Muscle of leg (tissue), 11 donors: ENCODE measurements around the gene PAQR5. TPM values are rescaled to one million over a fixed set of nuclear protein-coding genes. Genes with fewer than 3 reads are reported as not detected.

ENCODE experiments used
- DNase-seq: peaks from one replicate; pipeline ENCODE4 v3.0.0; 2013
- H3K27ac ChIP-seq: one replicate; pipeline ENCODE4 v1.5.1; 2013; ENCODE audit warnings: mild to moderate bottlenecking, low read length, control low read depth
- H3K27me3 ChIP-seq: one replicate; pipeline ENCODE4 v1.6.1; 2013; ENCODE audit warnings: low read length; ENCODE audit not compliant: control insufficient read depth, insufficient read depth
- H3K36me3 ChIP-seq: one replicate; pipeline ENCODE4 v1.6.1; 2013; ENCODE audit warnings: low read length; ENCODE audit not compliant: control insufficient read depth, insufficient read depth
- H3K4me1 ChIP-seq: one replicate; pipeline ENCODE4 v1.6.1; 2013; ENCODE audit warnings: low read length; ENCODE audit not compliant: control insufficient read depth, insufficient read depth
- H3K4me3 ChIP-seq: one replicate; pipeline ENCODE4 v1.5.1; 2013; ENCODE audit warnings: low read length, control low read depth
- H3K9me3 ChIP-seq: replicated peaks from 2 replicates; pipeline ENCODE4 v1.6.1; 2013; ENCODE audit warnings: low read depth, low read length; ENCODE audit not compliant: control insufficient read depth
- WGBS: methylation state at CpG from one replicate; pipeline ENCODE4 v1.1.5; 2013; ENCODE audit warnings: missing lambda C conversion rate; ENCODE audit not compliant: insufficient coverage; 5-methylcytosine and 5-hydroxymethylcytosine counted together
- polyA plus RNA-seq, 8 donors: library from polyadenylated mRNA; unstranded; fragments of 120-200 nt; gene quantifications; one replicate each; pipeline versions ENCODE4 v1.2.1 to v1.2.3, GENCODE V29; 2013; ENCODE audit warnings: inconsistent platforms in 1 of 8, low replicate concordance in 1 of 8; ENCODE audit not compliant: insufficient read length in 8 of 8, insufficient read depth in 1 of 8
- total RNA-seq: library from RNA; stranded (reverse); fragments of 120-200 nt; gene quantifications from one replicate; pipeline ENCODE4 v1.2.4, GENCODE V29; 2013

PAQR5 gene
- total and polyA plus RNA-seq, 9 donors = 0.11 to 0.83 (median 0.33) TPM

DNA sequence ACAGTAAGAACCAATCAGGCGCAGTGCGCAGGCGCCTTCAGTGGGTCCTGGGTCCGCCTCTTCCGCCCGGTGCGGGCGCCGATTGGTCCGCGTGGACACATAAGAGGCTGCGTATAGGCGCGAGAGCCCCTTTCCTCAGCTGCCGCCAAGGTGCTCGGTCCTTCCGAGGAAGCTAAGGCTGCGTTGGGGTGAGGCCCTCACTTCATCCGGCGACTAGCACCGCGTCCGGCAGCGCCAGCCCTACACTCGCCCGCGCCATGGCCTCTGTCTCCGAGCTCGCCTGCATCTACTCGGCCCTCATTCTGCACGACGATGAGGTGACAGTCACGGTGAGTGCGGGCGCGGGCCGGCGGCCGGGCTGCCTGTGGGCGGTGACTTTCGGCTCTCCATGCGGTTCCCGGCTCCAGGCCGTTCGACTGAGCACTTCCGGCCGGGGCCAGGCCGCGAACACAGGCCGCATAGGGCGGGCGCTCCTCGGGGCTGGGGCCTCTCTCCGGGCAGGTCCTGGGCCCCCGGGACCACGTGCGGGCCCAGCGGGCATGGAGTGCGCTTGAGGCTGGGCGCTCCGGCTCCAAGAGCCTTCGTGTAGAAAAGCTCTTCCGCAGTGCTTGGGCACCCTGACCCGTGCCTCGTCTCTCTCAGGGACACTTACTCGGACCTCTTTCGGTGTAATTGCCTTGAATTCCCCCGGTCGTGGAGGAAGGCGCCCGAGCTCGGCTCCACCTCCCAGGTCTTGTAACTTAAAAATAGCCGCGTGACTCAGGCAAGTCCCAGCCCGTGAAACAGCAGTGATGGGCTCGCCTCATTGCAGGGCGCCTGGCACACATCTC lies 154.2 kb downstream of the PAQR5 start, which contains the start of gene RPLP1:
Gene RPLP1, plus strand, starts transcription at position 127 of the 830 bp plus-strand sequence. Its CDS starts 131 bp downstream, at position 258.
- H3K9me3 ChIP-seq = no peaks in the 10 kb centered on the region
- peak within 1 kb of the TSS; percentile 94 for H3K4me3 ChIP-seq
- peaks cover 29% of the 10 kb centered on the region for H3K36me3 ChIP-seq
- peaks cover 16% of the 10 kb centered on the region for H3K4me1 ChIP-seq
- peak; percentile 99 for DNase-seq
- no peaks in the 10 kb centered on the region for H3K27me3 ChIP-seq
- H3K27ac ChIP-seq = peak within 1 kb of the TSS; percentile 94
- under 1% methylated on average over 77 of the region's 77 CpGs for WGBS

DNA sequence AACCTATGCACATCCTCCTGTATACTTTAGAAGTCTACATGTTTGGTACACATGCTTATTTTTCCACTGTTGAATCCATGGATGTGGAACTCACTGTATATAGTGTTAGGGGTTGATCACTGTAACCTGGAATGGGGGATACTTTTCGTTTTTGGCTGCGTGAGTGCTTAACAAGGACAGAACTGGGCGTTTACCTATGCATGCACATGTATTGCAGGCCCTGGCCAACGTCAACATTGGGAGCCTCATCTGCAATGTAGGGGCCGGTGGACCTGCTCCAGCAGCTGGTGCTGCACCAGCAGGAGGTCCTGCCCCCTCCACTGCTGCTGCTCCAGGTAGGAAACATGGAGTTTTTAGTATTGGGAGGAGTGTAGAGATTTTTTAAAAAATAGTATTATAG lies 156.2 kb downstream of the PAQR5 start:
- H3K4me1 ChIP-seq = peaks cover 16% of the 10 kb centered on the region
- no peak overlapping the region for H3K4me3 ChIP-seq
- H3K27me3 ChIP-seq = no peaks in the 10 kb centered on the region
- H3K9me3 ChIP-seq = no peaks in the 10 kb centered on the region
- no peak for DNase-seq
- peaks cover 32% of the 10 kb centered on the region for H3K36me3 ChIP-seq
- H3K27ac ChIP-seq = no peak overlapping the region
- 52% methylated on average over 3 of the region's 5 CpGs for WGBS

DNA sequence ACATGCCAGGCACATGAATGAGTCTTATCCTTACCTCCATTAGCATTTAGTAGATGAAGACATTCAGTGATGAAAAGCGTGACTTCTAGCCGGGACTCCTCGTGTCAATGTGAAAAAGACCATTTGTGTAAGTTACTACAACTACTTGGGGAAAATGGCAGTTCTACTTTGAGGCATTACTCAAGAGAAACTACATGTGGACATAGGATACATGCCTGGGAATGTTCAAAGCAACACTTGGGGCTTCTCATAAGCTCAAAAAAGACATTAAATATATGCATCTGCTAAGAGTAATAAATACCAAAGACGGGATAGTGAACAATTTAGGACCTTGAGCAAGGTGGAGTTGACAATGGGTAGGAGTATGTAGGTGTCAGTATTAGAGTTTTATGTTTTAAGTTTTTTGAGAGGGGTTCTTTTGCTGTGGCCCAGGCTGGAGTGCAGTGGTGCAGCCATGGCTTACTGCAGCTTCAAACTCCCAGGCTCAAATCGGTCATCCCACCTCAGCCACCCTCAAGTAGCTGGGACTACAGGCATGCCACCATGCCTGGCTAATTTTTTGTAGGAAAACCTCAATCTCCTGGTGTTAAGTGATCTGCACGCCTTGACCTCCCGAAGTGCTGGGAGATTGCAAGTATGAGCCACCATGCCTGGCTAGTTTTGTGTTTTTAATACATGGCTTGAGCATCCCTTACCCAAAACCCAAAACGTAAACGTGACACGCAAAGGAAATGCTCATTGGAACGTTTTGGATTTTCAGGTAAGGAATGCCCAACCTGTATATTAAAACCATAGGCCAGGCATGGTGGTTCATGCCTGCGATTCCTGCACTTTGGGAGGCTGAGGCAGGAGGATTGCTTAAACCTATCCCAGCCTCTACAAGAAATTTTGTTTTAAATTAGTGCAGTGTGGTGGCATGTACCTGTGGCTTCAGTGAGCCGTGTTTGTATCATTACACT lies 157.8 kb downstream of the PAQR5 start:
- Histone ChIP-seq H3K27me3 (no peaks in the 10 kb centered on the region), H3K4me3 (no peak overlapping the region), H3K36me3 (peaks cover 32% of the 10 kb centered on the region), H3K9me3 (no peaks in the 10 kb centered on the region), H3K27ac (peak overlapping the region; percentile 17), H3K4me1 (peaks cover 16% of the 10 kb centered on the region)
- no peak for DNase-seq
- 96% methylated on average over 4 of the region's 13 CpGs for WGBS

Other genes starting within 250 kb of the PAQR5 start
- gene GLCE, start 138.3 kb upstream of the PAQR5 start, total RNA-seq = 44.4 TPM
- 10 to 100 TPM; 27.4 to 50.1 (median 31.9) TPM for gene GLCE, start 138.3 kb upstream of the PAQR5 start, polyA plus RNA-seq
- 16.5 TPM for gene KIF23, start 115.4 kb downstream of the PAQR5 start, total RNA-seq
- 10 to 100 TPM; 17.6 to 26.9 (median 21.2) TPM for gene KIF23, start 115.4 kb downstream of the PAQR5 start, polyA plus RNA-seq
- 693 TPM for gene RPLP1, start 153.9 kb downstream of the PAQR5 start, total RNA-seq
- 1,000 to 10,000 TPM; 3,074 to 4,092 (median 3,742) TPM for gene RPLP1, start 153.9 kb downstream of the PAQR5 start, polyA plus RNA-seq